ENCODE results near the gene GTF2H3. TPM values are rescaled to one million over a fixed set of nuclear protein-coding genes. Genes with fewer than 3 reads are reported as not detected.

Gene GTF2H3
- total RNA-seq, 1 donor, result 47.1 TPM

GRCh38 chr12:123657211-123657610, 23.6 kb downstream of the GTF2H3 start:
- H3K4me3 ChIP-seq (ENCODE audit: low read depth, low read length), result no peak overlapping the region
- TF ChIP-seq CTCF (IDR thresholded peaks at IDR 0.05; ENCODE audit: insufficient read depth, low read depth, low read length), result no peak
- DNase-seq (ENCODE audit: low read depth), result no peak

GRCh38 chr12:123659996-123660727, 26.5 kb downstream of the GTF2H3 start:
- TF ChIP-seq CTCF (IDR thresholded peaks at IDR 0.05; ENCODE audit: insufficient read depth, low read depth, low read length), result no peak
- peak; percentile 90 for DNase-seq (ENCODE audit: low read depth)
- no peak overlapping the region for H3K4me3 ChIP-seq (ENCODE audit: low read depth, low read length)

GRCh38 chr12:123667771-123668170, 34.1 kb downstream of the GTF2H3 start:
- DNase-seq (ENCODE audit: low read depth), result no peak
- H3K4me3 ChIP-seq (ENCODE audit: low read depth, low read length), result no peak overlapping the region
- no peak for TF ChIP-seq CTCF (IDR thresholded peaks at IDR 0.05; ENCODE audit: insufficient read depth, low read depth, low read length)

GRCh38 chr12:123670882-123671728, 37.5 kb downstream of the GTF2H3 start, which contains the start of gene TCTN2:
TSS of gene TCTN2 (plus strand) at chr12:123671113. CDS start at chr12:123671241, 128 bp downstream.
- no peak for TF ChIP-seq CTCF (IDR thresholded peaks at IDR 0.05; ENCODE audit: insufficient read depth, low read depth, low read length)
- H3K4me3 ChIP-seq (ENCODE audit: low read depth, low read length), result peak within 1 kb of the TSS; percentile 94
- DNase-seq (ENCODE audit: low read depth), result peak; percentile 92

GRCh38 chr12:123671876-123672275, 38.2 kb downstream of the GTF2H3 start:
- H3K4me3 ChIP-seq (ENCODE audit: low read depth, low read length), result peak overlapping the region; percentile 94
- peak; percentile 7 for DNase-seq (ENCODE audit: low read depth)
- no peak for TF ChIP-seq CTCF (IDR thresholded peaks at IDR 0.05; ENCODE audit: insufficient read depth, low read depth, low read length)

- DNase-seq (ENCODE audit: low read depth), result no peak
- no peak for TF ChIP-seq CTCF (IDR thresholded peaks at IDR 0.05; ENCODE audit: insufficient read depth, low read depth, low read length)
- no peak overlapping the region for H3K4me3 ChIP-seq (ENCODE audit: low read depth, low read length)
Observed at GRCh38 chr12:123675436-123675835, 41.8 kb downstream of the GTF2H3 start.
